Activated naive CD8-positive, alpha-beta T cell (primary cell): ENCODE data around the gene S100P.

Source experiments
- H3K27ac Mint-ChIP-seq: one replicate; pipeline ENCODE4 v1.8.0; 2021; ENCODE audit warnings: mixed read lengths
- H3K27me3 Mint-ChIP-seq: one replicate; pipeline ENCODE4 v1.8.0; 2021; ENCODE audit warnings: mixed read lengths
- H3K36me3 Mint-ChIP-seq: one replicate; pipeline ENCODE4 v1.8.0; 2021; ENCODE audit warnings: mixed read lengths
- H3K4me1 Mint-ChIP-seq: one replicate; pipeline ENCODE4 v1.8.0; 2021; ENCODE audit warnings: low read depth, mixed read lengths
- H3K4me3 Mint-ChIP-seq: one replicate; pipeline ENCODE4 v1.8.0; 2021; ENCODE audit warnings: mild to moderate bottlenecking, mixed read lengths
- H3K9me3 Mint-ChIP-seq: one replicate; pipeline ENCODE4 v1.8.0; 2021; ENCODE audit warnings: low read depth, mixed read lengths

Gene S100P

GRCh38 chr4:6684656-6685055, 9.0 kb upstream of the S100P start:
- Mint-ChIP-seq H3K4me1 (peaks cover 42% of the 10 kb centered on the region), H3K27ac (no peak overlapping the region)

GRCh38 chr4:6686104-6686787, 7.4 kb upstream of the S100P start:
- H3K36me3 Mint-ChIP-seq = no peaks in the 10 kb centered on the region
- H3K27me3 Mint-ChIP-seq = no peaks in the 10 kb centered on the region
- no peak overlapping the region for H3K27ac Mint-ChIP-seq
- no peak overlapping the region for H3K4me3 Mint-ChIP-seq
- H3K4me1 Mint-ChIP-seq = peaks cover 53% of the 10 kb centered on the region
- H3K9me3 Mint-ChIP-seq = no peaks in the 10 kb centered on the region

More at GRCh38 chr4:6684656-6685055, 9.0 kb upstream of the S100P start:
- Mint-ChIP-seq H3K9me3 (no peaks in the 10 kb centered on the region), H3K27me3 (no peaks in the 10 kb centered on the region), H3K36me3 (peaks cover 6% of the 10 kb centered on the region), H3K4me3 (no peak overlapping the region)

- Mint-ChIP-seq H3K9me3 (no peaks in the 10 kb centered on the region), H3K27ac (peak overlapping the region; percentile 87), H3K4me1 (peaks cover 66% of the 10 kb centered on the region), H3K4me3 (peak overlapping the region; percentile 77), H3K36me3 (no peaks in the 10 kb centered on the region), H3K27me3 (no peaks in the 10 kb centered on the region)
These were observed 5.5 kb upstream of the S100P start for GRCh38 chr4:6687947-6688878.

- no peaks in the 10 kb centered on the region for H3K9me3 Mint-ChIP-seq
- H3K27me3 Mint-ChIP-seq = no peaks in the 10 kb centered on the region
- peaks cover 74% of the 10 kb centered on the region for H3K4me1 Mint-ChIP-seq
- no peaks in the 10 kb centered on the region for H3K36me3 Mint-ChIP-seq
- H3K27ac Mint-ChIP-seq = peak overlapping the region; percentile 87
- H3K4me3 Mint-ChIP-seq = peak overlapping the region; percentile 77
These were observed 4.7 kb upstream of the S100P start for GRCh38 chr4:6688879-6689505.

GRCh38 chr4:6689506-6689960, 4.1 kb upstream of the S100P start:
- peak overlapping the region; percentile 77 for H3K4me3 Mint-ChIP-seq
- H3K4me1 Mint-ChIP-seq = peaks cover 78% of the 10 kb centered on the region
- peak overlapping the region; percentile 87 for H3K27ac Mint-ChIP-seq
- no peaks in the 10 kb centered on the region for H3K27me3 Mint-ChIP-seq
- H3K9me3 Mint-ChIP-seq = no peaks in the 10 kb centered on the region
- H3K36me3 Mint-ChIP-seq = no peaks in the 10 kb centered on the region

- Mint-ChIP-seq H3K9me3 (no peaks in the 10 kb centered on the region), H3K4me1 (peaks cover 91% of the 10 kb centered on the region), H3K36me3 (no peaks in the 10 kb centered on the region), H3K4me3 (no peak overlapping the region), H3K27ac (peak overlapping the region; percentile 86), H3K27me3 (no peaks in the 10 kb centered on the region)
These were observed 1.3 kb upstream of the S100P start for GRCh38 chr4:6692379-6692778.

- no peaks in the 10 kb centered on the region for H3K9me3 Mint-ChIP-seq
- H3K27ac Mint-ChIP-seq = peak overlapping the region; percentile 86
- no peak overlapping the region for H3K4me3 Mint-ChIP-seq
- H3K36me3 Mint-ChIP-seq = no peaks in the 10 kb centered on the region
- H3K4me1 Mint-ChIP-seq = peaks cover 88% of the 10 kb centered on the region
- H3K27me3 Mint-ChIP-seq = no peaks in the 10 kb centered on the region
These were observed 872 bp upstream of the S100P start for GRCh38 chr4:6692806-6693205.

- peaks cover 84% of the 10 kb centered on the region for H3K4me1 Mint-ChIP-seq
- no peaks in the 10 kb centered on the region for H3K27me3 Mint-ChIP-seq
- no peaks in the 10 kb centered on the region for H3K9me3 Mint-ChIP-seq
- peak overlapping the region; percentile 59 for H3K4me3 Mint-ChIP-seq
- H3K27ac Mint-ChIP-seq = peak overlapping the region; percentile 78
- H3K36me3 Mint-ChIP-seq = no peaks in the 10 kb centered on the region
These were observed 661 bp downstream of the S100P start for GRCh38 chr4:6694177-6694901.

- Mint-ChIP-seq H3K4me1 (peaks cover 75% of the 10 kb centered on the region), H3K27ac (peak overlapping the region; percentile 97), H3K27me3 (no peaks in the 10 kb centered on the region), H3K4me3 (peak overlapping the region; percentile 76), H3K36me3 (peaks cover 4% of the 10 kb centered on the region), H3K9me3 (no peaks in the 10 kb centered on the region)
These were observed 2.3 kb downstream of the S100P start for GRCh38 chr4:6695660-6696610.

- peaks cover 4% of the 10 kb centered on the region for H3K36me3 Mint-ChIP-seq
- no peaks in the 10 kb centered on the region for H3K9me3 Mint-ChIP-seq
- peaks cover 71% of the 10 kb centered on the region for H3K4me1 Mint-ChIP-seq
- no peaks in the 10 kb centered on the region for H3K27me3 Mint-ChIP-seq
- peak overlapping the region; percentile 97 for H3K27ac Mint-ChIP-seq
- H3K4me3 Mint-ChIP-seq = peak overlapping the region; percentile 76
These were observed 2.9 kb downstream of the S100P start for GRCh38 chr4:6696611-6697010.

GRCh38 chr4:6697131-6697530, 3.5 kb downstream of the S100P start:
- peak overlapping the region; percentile 97 for H3K27ac Mint-ChIP-seq
- H3K36me3 Mint-ChIP-seq = peaks cover 4% of the 10 kb centered on the region
- no peaks in the 10 kb centered on the region for H3K27me3 Mint-ChIP-seq
- no peaks in the 10 kb centered on the region for H3K9me3 Mint-ChIP-seq
- peaks cover 70% of the 10 kb centered on the region for H3K4me1 Mint-ChIP-seq
- peak overlapping the region; percentile 76 for H3K4me3 Mint-ChIP-seq

- H3K27me3 Mint-ChIP-seq = no peaks in the 10 kb centered on the region
- no peaks in the 10 kb centered on the region for H3K9me3 Mint-ChIP-seq
- no peak overlapping the region for H3K4me3 Mint-ChIP-seq
- peaks cover 9% of the 10 kb centered on the region for H3K36me3 Mint-ChIP-seq
- peak overlapping the region; percentile 70 for H3K27ac Mint-ChIP-seq
- H3K4me1 Mint-ChIP-seq = peaks cover 60% of the 10 kb centered on the region
These were observed 5.7 kb downstream of the S100P start for GRCh38 chr4:6699388-6699787.

GRCh38 chr4:6699903-6700302, 6.2 kb downstream of the S100P start:
- H3K27ac Mint-ChIP-seq = peak overlapping the region; percentile 70
- H3K4me1 Mint-ChIP-seq = peaks cover 60% of the 10 kb centered on the region
- no peaks in the 10 kb centered on the region for H3K9me3 Mint-ChIP-seq
- no peaks in the 10 kb centered on the region for H3K27me3 Mint-ChIP-seq
- peaks cover 10% of the 10 kb centered on the region for H3K36me3 Mint-ChIP-seq
- H3K4me3 Mint-ChIP-seq = no peak overlapping the region
